Measurements from ENCODE around the gene CD59.
"Not testable (repeated sequence)": the region's sequence is repeated elsewhere in the genome, so short reads cannot be mapped to it uniquely, and the experiment has no call there.

Gene CD59

DNA sequence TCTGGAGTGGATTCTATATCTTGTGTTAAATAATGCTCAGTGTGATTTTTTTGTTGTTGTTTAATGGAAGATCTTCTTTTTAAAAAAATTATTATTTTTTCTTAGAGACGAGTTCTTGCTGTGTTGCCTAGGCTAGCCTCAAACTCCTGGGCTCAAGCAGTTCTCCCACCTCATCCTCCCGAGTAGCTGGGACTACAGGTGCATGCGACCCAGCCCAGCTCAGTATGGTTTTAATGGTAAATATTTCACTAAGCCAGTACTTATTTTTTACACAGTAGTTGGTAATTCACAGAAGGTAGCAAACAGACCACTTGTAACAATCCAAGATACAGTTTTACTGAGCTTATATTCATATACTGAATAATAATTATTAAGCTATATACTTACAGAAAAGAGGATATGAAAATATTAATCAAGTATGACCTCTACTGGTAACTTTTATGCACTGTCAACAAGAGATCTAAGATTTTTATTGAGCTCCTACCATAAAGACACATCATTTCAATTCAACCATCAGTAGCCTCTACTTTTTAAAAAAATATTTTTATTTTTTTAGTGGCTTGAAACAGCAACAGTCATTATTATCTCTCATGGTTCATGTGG is 6.1 kb upstream of the CD59 start:
- DNase-seq (ENCODE audit: low spot score): peak; percentile 40

GRCh38 chr11:33741806-33742205 is 5.6 kb upstream of the CD59 start:
- no peak for DNase-seq (ENCODE audit: low spot score)

- DNase-seq (ENCODE audit: low spot score): no peak
Observed at GRCh38 chr11:33737362-33737821, 1.2 kb upstream of the CD59 start.

GRCh38 chr11:33735271-33736147 is 714 bp downstream of the CD59 start:
- DNase-seq (ENCODE audit: low spot score): peak; percentile 48

DNA sequence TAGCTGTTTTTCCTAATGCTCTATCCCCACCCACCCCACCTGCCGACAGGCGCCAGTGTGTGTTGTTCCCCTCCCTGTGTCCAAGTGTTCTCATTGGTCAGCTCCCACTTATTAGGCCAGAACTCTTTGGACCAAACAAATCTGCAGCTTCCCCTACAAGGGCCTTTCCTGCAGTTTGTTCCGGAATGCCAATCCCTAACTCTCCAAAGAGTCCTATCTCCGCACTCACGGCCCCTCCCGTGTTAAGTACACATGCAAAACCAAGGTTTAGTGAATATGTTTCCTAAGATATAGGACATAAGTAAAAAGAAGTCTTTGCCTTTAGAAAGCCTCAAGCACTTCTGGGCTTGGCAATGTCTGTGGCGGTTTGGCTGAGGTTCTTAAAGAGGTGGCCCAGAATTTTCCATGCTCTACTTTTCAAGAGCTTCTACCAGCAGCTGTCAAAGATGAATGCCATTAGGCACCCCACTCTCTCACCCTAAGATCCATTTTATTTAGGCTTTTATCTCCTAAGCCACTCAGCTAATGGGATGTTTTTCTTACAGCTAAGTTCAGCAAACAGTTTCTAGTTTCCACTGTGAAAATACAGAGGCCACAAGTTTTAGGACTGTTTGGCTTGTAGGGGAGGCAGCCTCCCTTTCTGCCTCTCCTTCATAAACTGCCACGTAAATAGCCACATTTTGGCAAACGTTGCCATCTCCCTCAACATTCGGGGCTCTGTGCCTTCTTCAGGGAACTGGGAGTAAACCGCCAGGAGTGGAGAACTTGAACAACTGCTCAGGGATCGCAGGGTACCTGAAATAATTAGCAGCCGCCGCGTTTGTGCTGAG is 1.6 kb downstream of the CD59 start:
- no peak for DNase-seq (ENCODE audit: low spot score)

GRCh38 chr11:33733980-33734379 is 2.2 kb downstream of the CD59 start:
- no peak for DNase-seq (ENCODE audit: low spot score)

DNA sequence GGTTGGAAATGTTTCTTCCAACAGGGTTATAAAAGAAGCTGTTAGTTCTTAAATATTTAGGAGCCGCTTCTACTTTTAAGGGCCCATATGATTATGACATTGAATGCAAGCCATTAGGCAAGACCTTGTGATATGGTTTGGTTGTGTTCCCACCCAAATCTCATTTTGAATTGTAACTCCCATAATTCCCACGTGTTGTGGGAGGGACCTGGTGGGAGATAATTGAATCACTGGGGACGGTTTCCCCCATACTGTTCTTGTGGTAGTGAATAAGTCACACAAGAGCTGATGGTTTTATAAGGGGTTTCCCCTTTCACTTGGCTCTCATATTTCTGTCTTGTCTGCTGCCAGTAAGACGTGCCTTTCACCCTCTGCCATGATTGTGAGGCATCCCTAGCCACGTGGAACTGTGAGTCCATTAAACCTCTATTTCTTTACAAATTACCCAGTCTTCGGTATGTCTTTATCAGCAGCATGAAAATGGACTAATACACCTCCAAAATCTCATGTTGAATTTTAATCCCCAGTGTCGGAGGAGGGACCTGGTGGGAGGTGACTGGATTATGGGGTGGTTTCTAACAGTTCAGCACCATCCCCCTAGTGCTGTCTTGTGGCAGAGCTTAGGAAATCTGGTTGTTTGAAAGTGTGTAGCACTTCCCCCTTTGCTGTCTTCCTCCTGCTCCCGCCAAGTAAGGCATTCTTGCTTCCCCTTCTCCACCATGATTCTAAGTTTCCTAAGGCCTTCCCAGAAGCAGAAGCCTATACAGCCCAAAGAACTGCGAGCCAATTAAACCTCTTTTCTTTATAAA is 4.3 kb downstream of the CD59 start:
- DNase-seq (ENCODE audit: low spot score): peak; percentile 16

GRCh38 chr11:33730716-33731115 is 5.5 kb downstream of the CD59 start:
- DNase-seq (ENCODE audit: low spot score): no peak

DNA sequence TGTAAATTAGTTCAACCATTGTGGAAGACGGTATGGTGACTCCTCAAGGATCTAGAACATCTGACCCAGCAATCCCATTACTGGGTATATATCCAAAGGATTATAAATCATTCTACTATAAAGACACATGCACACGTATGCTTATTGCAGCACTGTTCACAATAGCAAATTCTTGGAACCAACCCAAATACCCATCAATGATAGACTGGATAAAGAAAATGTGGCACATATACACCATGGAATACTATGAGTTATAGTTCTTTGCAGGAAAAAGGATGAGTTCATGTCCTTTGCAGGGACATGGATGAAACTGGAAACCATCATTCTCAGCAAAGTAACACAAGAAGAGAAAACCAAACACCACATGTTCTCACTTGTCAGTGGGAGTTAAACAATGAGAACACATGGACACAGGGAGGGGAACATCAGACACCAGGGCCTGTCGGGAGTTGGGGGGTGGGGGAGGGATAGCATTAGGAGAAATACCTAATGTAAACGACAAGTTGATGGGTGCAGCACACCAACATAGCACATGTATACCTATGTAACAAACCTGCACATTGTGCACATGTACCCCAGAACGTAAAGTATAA is 7.1 kb downstream of the CD59 start:
- DNase-seq (ENCODE audit: low spot score): not testable (repeated sequence)

GRCh38 chr11:33727539-33727938 is 8.7 kb downstream of the CD59 start:
- DNase-seq (ENCODE audit: low spot score): not testable (repeated sequence)

GRCh38 chr11:33725496-33725895 is 10.7 kb downstream of the CD59 start:
- no peak for DNase-seq (ENCODE audit: low spot score)

DNA sequence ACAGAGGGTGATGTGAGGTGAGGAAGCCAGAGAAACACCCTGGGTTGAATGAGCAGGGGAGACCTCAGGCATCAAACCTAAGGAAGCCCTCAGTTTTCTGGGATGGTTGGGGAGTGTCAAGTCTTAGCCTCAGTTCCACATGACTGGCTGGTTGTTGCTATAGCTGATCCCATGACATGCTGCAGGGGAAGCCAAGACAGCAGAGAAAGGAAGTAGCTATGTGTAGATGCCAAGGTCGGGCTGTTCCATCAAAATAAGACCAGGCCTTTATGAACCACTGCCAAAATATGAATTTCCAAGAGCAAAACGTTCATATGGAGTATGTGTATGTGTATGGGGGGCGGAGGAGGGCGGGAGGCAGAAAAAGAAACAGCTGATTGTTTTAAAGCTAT is 11.6 kb downstream of the CD59 start:
- no peak for DNase-seq (ENCODE audit: low spot score)

DNA sequence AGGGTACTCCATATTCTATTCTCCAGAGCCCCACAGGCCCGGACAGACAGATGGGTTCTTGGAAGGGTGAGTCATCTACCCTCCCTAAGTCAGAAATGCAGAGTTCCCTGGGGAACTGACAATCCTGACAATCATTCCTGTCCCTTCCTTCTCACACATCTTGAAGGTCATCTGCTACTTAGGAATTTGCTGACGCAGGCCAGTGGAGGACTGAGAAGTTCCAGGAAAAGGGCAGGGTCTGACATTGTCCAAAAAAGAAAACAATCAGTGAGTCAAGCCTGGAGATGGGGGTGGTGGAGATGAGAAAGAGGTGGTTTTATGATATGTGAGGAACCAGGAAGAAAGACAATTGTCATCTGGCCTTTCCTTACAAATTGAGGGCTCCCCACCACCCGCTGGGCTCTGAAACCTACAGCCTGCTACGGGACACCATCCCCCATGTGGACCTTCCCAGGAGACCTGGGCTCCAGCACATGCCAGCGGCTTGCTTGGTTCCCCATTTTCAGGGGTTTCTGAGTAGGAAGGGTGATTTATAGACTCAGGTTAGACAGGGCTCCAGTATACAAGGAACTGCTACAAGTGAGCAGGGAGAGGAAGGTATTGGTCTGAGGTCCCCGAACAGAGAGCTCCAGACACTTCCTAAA is 12.9 kb downstream of the CD59 start:
- no peak for DNase-seq (ENCODE audit: low spot score)

- DNase-seq (ENCODE audit: low spot score): peak; percentile 36
Observed at GRCh38 chr11:33722590-33723234, 13.5 kb downstream of the CD59 start.

GRCh38 chr11:33721984-33722383 is 14.2 kb downstream of the CD59 start:
- DNase-seq (ENCODE audit: low spot score): no peak

DNA sequence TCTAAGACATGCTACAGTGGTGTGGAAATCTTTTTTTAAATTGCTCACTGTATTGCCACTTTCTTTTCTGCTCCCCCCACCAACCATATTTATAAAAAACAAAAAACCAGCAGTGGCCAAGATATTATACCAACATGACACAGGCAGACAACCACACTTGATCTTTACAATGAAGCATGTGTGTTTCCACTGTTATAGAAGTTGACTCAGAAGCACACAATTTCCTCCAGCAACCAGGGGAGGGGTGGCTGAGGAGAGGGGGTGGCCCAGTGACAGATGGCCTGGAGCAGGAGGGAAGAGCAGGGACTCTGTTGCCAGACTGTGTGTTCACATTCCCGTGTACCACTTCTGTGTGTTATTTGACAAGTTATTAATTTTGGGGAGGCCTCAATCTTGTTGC is 14.8 kb downstream of the CD59 start:
- DNase-seq (ENCODE audit: low spot score): no peak

GRCh38 chr11:33719587-33719986 is 16.6 kb downstream of the CD59 start:
- no peak for DNase-seq (ENCODE audit: low spot score)

- no peak for DNase-seq (ENCODE audit: low spot score)
Observed at GRCh38 chr11:33718440-33718839, 17.8 kb downstream of the CD59 start.

GRCh38 chr11:33716243-33716642 is 20.0 kb downstream of the CD59 start:
- DNase-seq (ENCODE audit: low spot score): peak; percentile 35

GRCh38 chr11:33713856-33714398 is 22.3 kb downstream of the CD59 start:
- no peak for DNase-seq (ENCODE audit: low spot score)
